ENCODE measurements around the gene CDC7. TPM values are rescaled to one million over a fixed set of nuclear protein-coding genes. Genes with fewer than 3 reads are reported as not detected.

The CDC7 gene
- total RNA-seq, 4 donors from 2014 or later: 1.6 to 2.6 (median 2.2) TPM

DNA sequence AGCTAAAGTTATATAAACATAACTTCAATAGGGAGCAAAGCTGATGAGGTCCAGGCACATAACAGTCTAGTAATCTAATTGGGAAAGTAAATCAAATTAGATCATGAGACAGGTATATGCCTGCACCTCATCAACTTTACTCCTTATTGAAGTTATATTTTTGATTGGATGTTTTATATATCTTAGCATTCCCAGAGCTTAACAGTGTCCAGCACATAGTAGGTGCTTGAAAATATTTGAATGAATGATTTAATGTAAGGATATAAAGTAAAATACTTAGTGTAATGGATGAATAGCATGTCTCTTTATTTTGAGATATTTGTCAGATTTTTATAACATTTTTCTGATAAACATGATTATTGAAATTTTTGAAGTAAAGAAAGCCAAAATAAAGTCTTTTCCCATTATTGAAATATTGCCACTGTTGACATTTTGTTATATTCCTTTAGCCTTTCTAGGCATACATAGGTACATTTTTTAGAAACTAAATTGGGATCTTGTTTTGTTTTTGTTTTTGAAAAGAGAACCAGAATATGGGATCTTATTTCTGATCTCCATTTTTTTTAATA is 2.8 kb downstream of the CDC7 start:
- Histone ChIP-seq H3K4me1 (peaks cover 6% of the 10 kb centered on the region in 2 donors), H3K36me3 (no peaks in the 10 kb centered on the region), H3K9me3 (no peaks in the 10 kb centered on the region), H3K27ac (no peak overlapping the region), H3K4me3 (replicated peaks in 1 of 3) (no peak overlapping the region), H3K27me3 (no peaks in the 10 kb centered on the region)
- intact Hi-C loops (cut with DNase I): loop anchor here (10.0 kb wide), 1 partner anchor 219 kb away; no protein-coding TSS in a partner anchor
- TF ChIP-seq, protein P1, sequence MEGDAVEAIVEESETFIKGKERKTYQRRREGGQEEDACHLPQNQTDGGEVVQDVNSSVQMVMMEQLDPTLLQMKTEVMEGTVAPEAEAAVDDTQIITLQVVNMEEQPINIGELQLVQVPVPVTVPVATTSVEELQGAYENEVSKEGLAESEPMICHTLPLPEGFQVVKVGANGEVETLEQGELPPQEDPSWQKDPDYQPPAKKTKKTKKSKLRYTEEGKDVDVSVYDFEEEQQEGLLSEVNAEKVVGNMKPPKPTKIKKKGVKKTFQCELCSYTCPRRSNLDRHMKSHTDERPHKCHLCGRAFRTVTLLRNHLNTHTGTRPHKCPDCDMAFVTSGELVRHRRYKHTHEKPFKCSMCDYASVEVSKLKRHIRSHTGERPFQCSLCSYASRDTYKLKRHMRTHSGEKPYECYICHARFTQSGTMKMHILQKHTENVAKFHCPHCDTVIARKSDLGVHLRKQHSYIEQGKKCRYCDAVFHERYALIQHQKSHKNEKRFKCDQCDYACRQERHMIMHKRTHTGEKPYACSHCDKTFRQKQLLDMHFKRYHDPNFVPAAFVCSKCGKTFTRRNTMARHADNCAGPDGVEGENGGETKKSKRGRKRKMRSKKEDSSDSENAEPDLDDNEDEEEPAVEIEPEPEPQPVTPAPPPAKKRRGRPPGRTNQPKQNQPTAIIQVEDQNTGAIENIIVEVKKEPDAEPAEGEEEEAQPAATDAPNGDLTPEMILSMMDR (IDR thresholded peaks at IDR 0.05): no peak
- no peak for TF ChIP-seq POLR2A (IDR thresholded peaks at IDR 0.05)
- DNase-seq: no peak

DNA sequence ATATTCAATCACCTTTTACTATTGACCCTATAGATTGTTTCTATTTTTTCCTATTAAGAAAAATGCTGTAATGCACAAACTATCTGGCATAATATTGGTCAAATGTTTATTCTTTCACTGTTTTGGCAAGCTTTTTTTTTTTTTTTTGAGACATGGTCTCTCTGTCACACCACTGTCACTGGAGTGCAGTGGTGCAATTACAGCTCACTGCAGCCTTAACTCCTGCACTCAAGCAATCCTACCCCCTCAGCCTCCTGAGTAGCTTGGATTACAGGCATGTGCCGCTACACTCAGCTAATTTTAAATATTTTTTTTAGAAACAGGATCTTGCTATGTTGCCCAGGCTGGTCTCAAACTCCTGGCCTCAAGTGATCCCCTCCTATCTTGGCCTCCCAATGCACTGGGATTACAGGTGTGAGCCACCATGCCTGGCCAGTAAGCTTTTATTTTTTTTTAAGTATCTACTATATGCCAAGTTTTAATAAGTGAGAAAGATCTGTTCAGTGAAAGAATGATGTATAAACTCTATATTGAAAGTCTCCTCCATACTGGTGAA is 3.4 kb downstream of the CDC7 start:
- no peak overlapping the region for H3K27ac ChIP-seq
- H3K4me3 ChIP-seq (replicated peaks in 1 of 3): no peak overlapping the region
- TF ChIP-seq POLR2A (IDR thresholded peaks at IDR 0.05): no peak
- TF ChIP-seq, protein P1 (IDR thresholded peaks at IDR 0.05): no peak
- H3K27me3 ChIP-seq: no peaks in the 10 kb centered on the region
- no peaks in the 10 kb centered on the region for H3K9me3 ChIP-seq
- peaks cover 6% of the 10 kb centered on the region in 2 donors for H3K4me1 ChIP-seq
- intact Hi-C loops (cut with DNase I): loop anchor here (10.0 kb wide), 1 partner anchor 219 kb away; no protein-coding TSS in a partner anchor
- DNase-seq: no peak
- H3K36me3 ChIP-seq: no peaks in the 10 kb centered on the region
- 90 to 96% methylated on average over 1 of the region's 1 CpG for WGBS, 2 donors

DNA sequence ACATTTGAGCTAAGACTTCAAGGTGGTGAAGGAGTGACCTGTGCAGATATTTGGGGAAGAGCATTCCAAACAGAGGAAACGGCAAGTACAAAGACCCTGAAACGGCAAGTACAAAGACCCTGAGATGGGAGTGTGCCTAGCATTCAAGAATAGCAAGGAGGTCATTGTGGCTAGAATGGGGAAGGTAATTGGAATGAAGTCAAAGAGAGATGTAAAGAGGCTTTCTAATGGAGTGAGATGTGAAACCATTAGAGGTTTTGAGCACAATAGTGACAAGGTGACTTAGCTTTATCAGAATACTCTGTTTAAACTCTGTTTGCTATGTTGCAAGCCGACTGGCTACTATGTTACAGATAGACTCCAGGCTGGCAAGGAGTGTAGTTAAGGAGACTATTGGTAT is 4.4 kb downstream of the CDC7 start:
- Histone ChIP-seq H3K27ac (no peak overlapping the region), H3K9me3 (no peaks in the 10 kb centered on the region), H3K27me3 (no peaks in the 10 kb centered on the region), H3K4me3 (replicated peaks in 1 of 3) (no peak overlapping the region), H3K36me3 (no peaks in the 10 kb centered on the region), H3K4me1 (peaks cover 4 to 6% of the 10 kb centered on the region in 2 donors)
- intact Hi-C loops (cut with DNase I): loop anchor here (10.0 kb wide), 1 partner anchor 220 kb away; no protein-coding TSS in a partner anchor
- no peak for DNase-seq
- no peak for TF ChIP-seq POLR2A (IDR thresholded peaks at IDR 0.05)
- TF ChIP-seq, protein P1 (IDR thresholded peaks at IDR 0.05): no peak
- WGBS, 2 donors: 79 to 85% methylated on average over 3 of the region's 3 CpGs

DNA sequence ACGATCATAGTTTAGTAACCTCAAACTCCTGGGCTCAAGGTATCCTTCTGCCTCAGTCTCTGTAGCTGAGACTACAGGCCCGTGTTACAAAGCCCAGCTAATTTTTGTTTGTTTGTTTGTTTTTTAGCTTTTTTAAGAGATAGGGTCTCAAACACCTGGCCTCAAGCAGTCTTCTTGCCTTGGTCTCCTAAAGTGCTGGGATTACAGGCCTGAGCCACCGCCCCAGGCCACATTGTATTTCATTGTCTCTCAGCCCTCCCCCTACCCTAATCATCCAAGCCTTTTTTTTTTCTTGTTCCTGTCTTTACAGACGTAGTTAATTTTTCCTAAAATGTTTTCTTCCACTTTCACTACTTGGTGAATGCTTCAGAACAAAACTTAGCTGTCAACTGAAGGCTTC is 5.4 kb downstream of the CDC7 start:
- Histone ChIP-seq H3K36me3 (no peaks in the 10 kb centered on the region), H3K9me3 (no peaks in the 10 kb centered on the region), H3K27me3 (no peaks in the 10 kb centered on the region), H3K27ac (no peak overlapping the region), H3K4me1 (peaks cover 0 to 6% of the 10 kb centered on the region in 2 donors), H3K4me3 (replicated peaks in 1 of 3) (no peak overlapping the region)
- WGBS, 2 donors: 90 to 91% methylated on average over 4 of the region's 4 CpGs
- TF ChIP-seq, protein P1 (IDR thresholded peaks at IDR 0.05): no peak
- no peak for TF ChIP-seq POLR2A (IDR thresholded peaks at IDR 0.05)
- no peak for DNase-seq
- intact Hi-C loops (cut with DNase I): loop anchor here (10.0 kb wide), 1 partner anchor 221 kb away; no protein-coding TSS in a partner anchor

DNA sequence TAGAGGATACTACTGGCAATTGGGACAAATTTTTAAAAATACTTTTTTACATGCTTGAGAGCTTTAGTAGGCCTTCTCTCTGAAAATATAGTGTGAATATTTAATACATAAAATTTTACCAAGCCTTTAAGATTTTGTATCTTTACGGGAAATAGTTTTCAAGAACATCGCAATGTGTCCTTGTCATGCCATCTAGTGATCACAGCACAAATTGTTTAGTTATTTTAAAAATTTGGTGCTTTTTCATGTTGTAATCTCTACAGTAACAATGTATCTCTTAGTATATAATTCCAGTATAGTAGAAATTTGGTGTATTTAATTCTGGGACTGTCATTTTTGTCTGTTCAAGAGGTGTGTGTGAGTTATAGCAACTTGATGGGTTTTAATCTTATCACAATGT is 6.7 kb downstream of the CDC7 start:
- no peaks in the 10 kb centered on the region for H3K4me1 ChIP-seq
- 88 to 93% methylated on average over 2 of the region's 2 CpGs for WGBS, 2 donors
- H3K9me3 ChIP-seq: no peaks in the 10 kb centered on the region
- intact Hi-C loops (cut with DNase I): loop anchor here (10.0 kb wide), 1 partner anchor 223 kb away; no protein-coding TSS in a partner anchor
- H3K27ac ChIP-seq: no peak overlapping the region
- no peak overlapping the region for H3K4me3 ChIP-seq (replicated peaks in 1 of 3)
- H3K27me3 ChIP-seq: no peaks in the 10 kb centered on the region
- TF ChIP-seq POLR2A (IDR thresholded peaks at IDR 0.05): no peak
- TF ChIP-seq, protein P1 (IDR thresholded peaks at IDR 0.05): no peak
- DNase-seq: no peak
- no peaks in the 10 kb centered on the region for H3K36me3 ChIP-seq
